NCI-H2107 (cell line): Measurements from ENCODE around the gene PPP1R12C.

Experiments used
- DNase-seq: peaks from one replicate; lab custom pipeline; 2025; lab: John Stamatoyannopoulos, UW

PPP1R12C gene

DNA sequence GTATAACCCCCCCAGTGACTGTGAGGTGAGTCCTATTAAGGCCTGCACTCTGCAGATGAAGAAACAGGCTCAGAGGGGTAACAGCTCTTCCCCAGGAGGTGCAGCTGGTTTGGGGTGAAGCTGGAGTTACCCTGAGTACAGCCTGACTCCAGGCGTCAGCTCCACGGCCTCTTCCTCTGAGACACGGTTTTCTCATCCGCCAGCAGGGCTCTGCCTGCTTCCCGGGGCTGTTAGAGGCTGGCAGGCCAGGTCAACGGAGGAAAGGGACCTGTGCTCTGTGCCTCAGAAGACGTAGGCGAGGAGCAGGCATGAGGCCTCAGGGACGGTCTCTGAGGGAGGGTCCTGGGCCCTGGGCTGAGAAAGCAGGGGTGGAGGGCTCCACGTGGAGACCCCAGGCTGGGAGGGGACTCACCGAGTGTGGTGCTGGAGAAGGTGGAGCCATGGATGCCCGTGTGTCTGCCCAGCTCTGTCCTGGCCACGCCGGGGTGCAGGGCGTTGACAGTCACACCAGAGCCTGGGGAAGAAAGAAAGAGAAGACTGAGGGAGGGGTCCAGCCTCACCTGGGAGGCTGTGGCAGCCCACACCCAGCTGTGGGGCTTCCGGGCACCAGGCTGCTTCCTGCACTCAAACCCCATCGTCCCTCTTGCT, 70.3 kb downstream of the PPP1R12C start:
- no peak for DNase-seq

DNA sequence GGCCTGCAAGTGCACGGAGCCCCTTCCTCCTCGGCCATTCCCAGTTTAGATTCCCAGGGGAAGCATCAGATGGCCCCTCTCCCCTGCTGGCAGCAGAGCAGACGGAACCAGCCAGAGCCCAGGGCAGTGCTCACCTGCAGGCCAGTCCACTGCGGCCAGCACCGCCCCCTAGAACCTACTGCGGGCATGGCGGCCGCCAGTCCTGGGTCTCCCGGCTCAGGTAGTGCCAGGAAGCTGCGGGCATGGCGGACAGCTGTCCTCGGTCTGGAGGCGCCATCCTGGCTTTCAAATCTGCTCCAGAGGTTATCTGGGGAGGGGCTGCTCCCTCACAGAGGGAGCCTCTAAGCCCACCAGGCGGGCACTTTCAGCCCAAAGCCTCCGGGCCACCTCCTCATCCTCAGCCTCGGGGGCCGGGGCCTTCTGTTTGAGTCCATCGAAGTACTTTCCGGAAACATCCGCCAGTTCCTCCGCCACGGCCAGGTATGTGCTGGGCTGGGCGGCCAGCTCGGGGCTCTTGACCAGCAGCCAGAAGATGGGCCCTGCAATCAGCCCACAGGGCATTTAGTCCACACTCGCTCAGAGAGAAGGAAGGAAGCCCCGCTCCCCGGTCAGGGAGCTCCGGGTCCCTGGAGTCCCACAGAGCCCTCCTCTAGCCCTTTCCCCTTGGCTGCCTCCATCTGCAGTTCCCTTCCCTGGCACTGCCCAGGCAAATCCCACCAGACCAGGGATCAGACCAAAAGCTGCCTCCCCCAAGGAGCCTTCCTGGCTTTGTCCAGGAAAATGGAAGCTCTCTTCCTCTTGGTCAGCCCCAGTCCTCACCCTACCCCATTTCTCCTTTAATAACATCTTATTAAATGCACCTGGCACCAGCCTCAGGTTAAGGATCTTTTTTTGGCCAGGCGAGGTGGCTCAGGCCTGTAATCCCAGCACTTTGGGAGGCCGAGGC, 72.4 kb downstream of the PPP1R12C start:
- no peak for DNase-seq

DNA sequence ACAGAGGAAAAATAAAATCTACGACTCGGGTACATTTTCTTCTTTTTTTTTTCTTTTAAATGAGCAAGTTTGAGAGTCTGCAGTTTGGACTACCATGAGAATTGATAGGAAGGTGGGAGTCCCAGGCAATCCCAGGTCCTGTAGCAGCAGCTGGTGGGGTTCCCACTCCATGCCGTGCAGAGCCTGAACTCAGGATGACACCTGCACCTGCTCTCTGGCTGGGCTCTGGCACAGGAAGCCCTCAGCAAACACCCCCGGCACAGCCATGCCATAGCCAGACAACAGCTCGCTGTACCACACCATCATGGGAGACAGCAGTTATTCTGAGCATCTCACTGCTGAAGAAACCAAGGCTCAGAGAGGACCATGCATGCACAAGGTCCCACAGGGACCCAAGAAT, 73.2 kb downstream of the PPP1R12C start:
- no peak for DNase-seq

DNA sequence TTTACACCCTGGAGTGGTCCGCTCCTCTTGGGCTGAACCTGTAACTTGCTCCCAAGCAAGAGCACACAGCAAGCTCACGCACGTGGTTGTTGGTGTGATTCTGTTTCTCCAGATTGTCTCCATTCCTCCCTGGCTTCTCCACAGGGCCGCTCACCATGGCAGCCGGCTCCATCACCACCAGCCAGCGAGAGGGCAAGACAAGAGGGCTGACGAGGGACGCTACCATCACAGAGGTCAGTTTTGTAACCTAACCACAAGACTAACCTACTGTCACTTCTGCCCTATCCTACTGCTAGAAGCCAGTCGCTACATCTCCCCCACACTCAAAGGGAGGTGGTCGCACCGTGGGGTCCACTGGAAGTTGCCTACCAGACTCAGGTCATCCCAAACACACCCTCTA, 74.7 kb downstream of the PPP1R12C start:
- no peak for DNase-seq

DNA sequence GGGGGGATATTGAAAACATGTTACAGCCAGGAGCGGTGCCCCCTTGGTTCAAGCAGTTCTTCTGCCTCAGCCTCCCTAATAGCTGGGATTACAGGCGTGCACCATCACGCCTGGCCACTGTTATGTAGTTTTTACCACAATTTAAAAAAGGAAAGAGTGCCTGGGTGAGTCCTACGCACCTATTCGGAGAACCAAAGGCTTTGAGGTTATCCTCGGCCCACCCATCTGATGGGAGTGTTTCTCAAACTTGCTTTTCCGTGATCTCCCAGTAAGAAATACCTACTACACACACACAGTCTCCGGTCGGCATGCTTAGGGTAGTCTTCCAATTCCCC, 75.1 kb downstream of the PPP1R12C start:
- no peak for DNase-seq

DNA sequence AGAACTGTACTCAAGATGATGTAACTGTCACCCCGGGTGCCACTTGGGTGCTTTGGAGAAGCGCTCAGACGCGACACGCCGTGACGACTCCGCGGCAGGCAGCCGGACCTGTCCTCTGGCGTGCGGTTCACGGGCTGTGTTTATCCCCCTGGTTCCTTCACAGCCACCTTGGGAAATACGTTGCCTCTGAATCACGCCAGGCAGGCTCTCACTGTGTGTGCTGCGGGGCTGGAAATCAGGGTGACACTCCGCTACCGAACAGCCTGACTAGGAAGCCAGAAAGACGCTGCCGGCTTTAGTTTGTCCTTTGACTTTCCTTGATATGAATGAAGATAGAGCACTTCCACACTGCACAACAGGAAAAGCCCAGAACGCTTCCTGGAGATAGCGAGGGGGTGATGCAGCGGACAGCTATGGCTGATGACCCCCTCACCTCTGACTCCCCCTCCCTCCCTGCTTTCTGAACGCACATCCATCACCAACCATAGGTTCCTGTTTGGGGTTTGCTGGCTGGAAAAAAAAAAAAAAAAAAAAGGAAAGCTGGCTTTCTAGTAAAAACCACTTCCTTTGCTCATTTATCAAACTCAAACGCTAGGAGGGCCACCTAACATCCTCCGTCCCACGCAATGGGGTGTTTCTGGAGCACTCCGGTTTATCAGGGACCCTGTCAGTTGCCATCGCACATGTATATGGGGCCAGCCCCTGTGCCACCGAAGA, 75.7 kb downstream of the PPP1R12C start:
- no peak for DNase-seq

DNA sequence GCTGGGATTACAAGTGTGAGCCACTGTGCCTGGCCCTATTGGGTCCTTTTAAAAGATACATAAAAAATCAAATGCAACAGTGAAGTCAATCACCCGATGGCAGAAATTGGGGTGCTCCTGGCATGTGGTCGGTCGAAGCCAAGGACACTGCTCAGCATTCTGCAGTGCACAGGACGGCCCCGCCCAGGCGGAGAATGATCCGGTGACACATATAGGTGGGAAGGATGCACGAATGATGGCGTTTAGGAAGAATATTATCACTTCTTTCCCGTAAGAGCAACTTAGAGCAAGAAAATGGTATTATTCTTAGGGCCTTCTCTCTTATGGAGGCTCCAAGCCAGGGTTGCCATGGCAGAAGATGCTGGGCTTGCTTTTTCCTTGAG, 76.2 kb downstream of the PPP1R12C start:
- DNase-seq = no peak
